Measurements from ENCODE around the gene TRPM3. TPM values are rescaled to one million over a fixed set of nuclear protein-coding genes. Genes with fewer than 3 reads are reported as not detected.

The TRPM3 gene
- total and polyA plus RNA-seq, 2 of the 13 experiments (the other 11 are each of a cell fraction or from before 2014, with no cell fraction given): not detected

DNA sequence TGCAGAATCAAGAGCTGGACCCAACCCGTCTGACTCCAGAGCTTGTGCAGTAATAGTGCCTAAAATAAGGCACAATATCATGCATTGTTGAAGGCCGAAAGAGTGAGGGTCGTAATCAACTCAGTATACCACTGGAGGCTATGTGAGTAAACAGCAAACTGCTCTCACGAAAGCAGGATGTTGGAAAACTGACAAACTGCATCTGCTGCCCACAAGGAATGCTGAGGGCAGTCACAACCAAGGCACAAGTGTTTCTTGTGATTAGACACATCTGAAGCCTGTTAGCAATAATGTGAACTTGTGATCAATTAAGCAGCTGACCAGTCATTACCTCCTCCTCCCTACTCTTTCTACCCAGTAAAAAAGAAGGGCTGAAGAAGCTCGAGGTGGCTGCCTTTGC, 48.8 kb downstream of the TRPM3 start:
- Histone ChIP-seq H3K4me3 (replicated peaks in 1 of 3; ENCODE audit: insufficient read depth in 1 of 3, low read depth in 2 of 3, low read length in 3 of 3) (no peak overlapping the region), H3K79me2 (ENCODE audit: insufficient read depth, low read length) (no peaks in the 10 kb centered on the region), H3K36me3 (replicated peaks in 1 of 2; ENCODE audit: control insufficient read depth in 1 of 2, insufficient read depth in 2 of 2, low read length in 2 of 2) (no peaks in the 10 kb centered on the region), H4K20me1 (ENCODE audit: insufficient read depth, low read length) (no peaks in the 10 kb centered on the region), H3K4me2 (ENCODE audit: low read depth, low read length) (no peak overlapping the region), H3K9ac (ENCODE audit: insufficient read depth, low read depth, low read length) (no peak overlapping the region), H3K4me1 (ENCODE audit: insufficient read depth, low read length) (no peaks in the 10 kb centered on the region), H3K9me3 (ENCODE audit: low read length) (no peaks in the 10 kb centered on the region), H3K27ac (ENCODE audit: extremely low read length, insufficient read depth, low read length) (no peak overlapping the region), H3K27me3 (ENCODE audit: control insufficient read depth in 1 of 2, insufficient read depth in 2 of 2, low read length in 2 of 2) (no peaks in the 10 kb centered on the region), H2AFZ (ENCODE audit: low read length) (no peak overlapping the region)
- BruUV-seq (replicated peaks): no TSS peak
- no peak for DNase-seq (ENCODE audit: low spot score)
- in situ Hi-C loops (cut with HindIII; ENCODE audit: extremely low pct_ligation_motif_present, low pct_unique_long_range_greater_than_20kb): no loop called here
- ATAC-seq: no peak
- 9% methylated on average over 5 of the region's 5 CpGs for WGBS (ENCODE audit: low lambda C conversion rate)
- intact Hi-C loops (cut with micrococcal nuclease; ENCODE audit: unreplicated experiment): no loop called here
- ChIA-PET POLR2A (no interaction called here), CTCF (ENCODE audit: low intra/inter-chr PET ratio, low total read pairs) (no interaction called here)
- FAIRE-seq: no peak
- no peak for TF ChIP-seq NFIC (IDR thresholded peaks at IDR 0.05; ENCODE audit: low read length)
- TF ChIP-seq, protein P1, sequence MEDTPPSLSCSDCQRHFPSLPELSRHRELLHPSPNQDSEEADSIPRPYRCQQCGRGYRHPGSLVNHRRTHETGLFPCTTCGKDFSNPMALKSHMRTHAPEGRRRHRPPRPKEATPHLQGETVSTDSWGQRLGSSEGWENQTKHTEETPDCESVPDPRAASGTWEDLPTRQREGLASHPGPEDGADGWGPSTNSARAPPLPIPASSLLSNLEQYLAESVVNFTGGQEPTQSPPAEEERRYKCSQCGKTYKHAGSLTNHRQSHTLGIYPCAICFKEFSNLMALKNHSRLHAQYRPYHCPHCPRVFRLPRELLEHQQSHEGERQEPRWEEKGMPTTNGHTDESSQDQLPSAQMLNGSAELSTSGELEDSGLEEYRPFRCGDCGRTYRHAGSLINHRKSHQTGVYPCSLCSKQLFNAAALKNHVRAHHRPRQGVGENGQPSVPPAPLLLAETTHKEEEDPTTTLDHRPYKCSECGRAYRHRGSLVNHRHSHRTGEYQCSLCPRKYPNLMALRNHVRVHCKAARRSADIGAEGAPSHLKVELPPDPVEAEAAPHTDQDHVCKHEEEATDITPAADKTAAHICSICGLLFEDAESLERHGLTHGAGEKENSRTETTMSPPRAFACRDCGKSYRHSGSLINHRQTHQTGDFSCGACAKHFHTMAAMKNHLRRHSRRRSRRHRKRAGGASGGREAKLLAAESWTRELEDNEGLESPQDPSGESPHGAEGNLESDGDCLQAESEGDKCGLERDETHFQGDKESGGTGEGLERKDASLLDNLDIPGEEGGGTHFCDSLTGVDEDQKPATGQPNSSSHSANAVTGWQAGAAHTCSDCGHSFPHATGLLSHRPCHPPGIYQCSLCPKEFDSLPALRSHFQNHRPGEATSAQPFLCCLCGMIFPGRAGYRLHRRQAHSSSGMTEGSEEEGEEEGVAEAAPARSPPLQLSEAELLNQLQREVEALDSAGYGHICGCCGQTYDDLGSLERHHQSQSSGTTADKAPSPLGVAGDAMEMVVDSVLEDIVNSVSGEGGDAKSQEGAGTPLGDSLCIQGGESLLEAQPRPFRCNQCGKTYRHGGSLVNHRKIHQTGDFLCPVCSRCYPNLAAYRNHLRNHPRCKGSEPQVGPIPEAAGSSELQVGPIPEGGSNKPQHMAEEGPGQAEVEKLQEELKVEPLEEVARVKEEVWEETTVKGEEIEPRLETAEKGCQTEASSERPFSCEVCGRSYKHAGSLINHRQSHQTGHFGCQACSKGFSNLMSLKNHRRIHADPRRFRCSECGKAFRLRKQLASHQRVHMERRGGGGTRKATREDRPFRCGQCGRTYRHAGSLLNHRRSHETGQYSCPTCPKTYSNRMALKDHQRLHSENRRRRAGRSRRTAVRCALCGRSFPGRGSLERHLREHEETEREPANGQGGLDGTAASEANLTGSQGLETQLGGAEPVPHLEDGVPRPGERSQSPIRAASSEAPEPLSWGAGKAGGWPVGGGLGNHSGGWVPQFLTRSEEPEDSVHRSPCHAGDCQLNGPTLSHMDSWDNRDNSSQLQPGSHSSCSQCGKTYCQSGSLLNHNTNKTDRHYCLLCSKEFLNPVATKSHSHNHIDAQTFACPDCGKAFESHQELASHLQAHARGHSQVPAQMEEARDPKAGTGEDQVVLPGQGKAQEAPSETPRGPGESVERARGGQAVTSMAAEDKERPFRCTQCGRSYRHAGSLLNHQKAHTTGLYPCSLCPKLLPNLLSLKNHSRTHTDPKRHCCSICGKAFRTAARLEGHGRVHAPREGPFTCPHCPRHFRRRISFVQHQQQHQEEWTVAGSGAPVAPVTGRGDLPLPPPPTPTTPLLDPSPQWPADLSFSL (CRISPR knock-in tag; IDR thresholded peaks at IDR 0.05): no peak
- TF ChIP-seq, protein P2, sequence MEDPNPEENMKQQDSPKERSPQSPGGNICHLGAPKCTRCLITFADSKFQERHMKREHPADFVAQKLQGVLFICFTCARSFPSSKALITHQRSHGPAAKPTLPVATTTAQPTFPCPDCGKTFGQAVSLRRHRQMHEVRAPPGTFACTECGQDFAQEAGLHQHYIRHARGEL (CRISPR knock-in tag; IDR thresholded peaks at IDR 0.05): no peak
- no peak for TF ChIP-seq ZNF768 (CRISPR knock-in tag; IDR thresholded peaks at IDR 0.05)
- no peak for TF ChIP-seq JDP2 (CRISPR knock-in tag; IDR thresholded peaks at IDR 0.05; ENCODE audit: borderline replicate concordance)
- no peak for TF ChIP-seq RBFOX2 (IDR thresholded peaks at IDR 0.05; ENCODE audit: low read depth, low read length)
- TF ChIP-seq HOXA5 (CRISPR knock-in tag; IDR thresholded peaks at IDR 0.05): no peak
- TF ChIP-seq HOXA7 (CRISPR knock-in tag; IDR thresholded peaks at IDR 0.05): no peak
- no peak for TF ChIP-seq ZNF780A (CRISPR knock-in tag; IDR thresholded peaks at IDR 0.05)
- TF ChIP-seq ZFP36 (IDR thresholded peaks at IDR 0.05; ENCODE audit: borderline replicate concordance, low read depth, low read length, partially characterized antibody): no peak
- TF ChIP-seq, protein P3, sequence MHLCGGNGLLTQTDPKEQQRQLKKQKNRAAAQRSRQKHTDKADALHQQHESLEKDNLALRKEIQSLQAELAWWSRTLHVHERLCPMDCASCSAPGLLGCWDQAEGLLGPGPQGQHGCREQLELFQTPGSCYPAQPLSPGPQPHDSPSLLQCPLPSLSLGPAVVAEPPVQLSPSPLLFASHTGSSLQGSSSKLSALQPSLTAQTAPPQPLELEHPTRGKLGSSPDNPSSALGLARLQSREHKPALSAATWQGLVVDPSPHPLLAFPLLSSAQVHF (CRISPR knock-in tag; IDR thresholded peaks at IDR 0.05): no peak
- TF ChIP-seq ZBTB43 (CRISPR knock-in tag; conservative IDR thresholded peaks at IDR 0.05): no peak
- no peak for TF ChIP-seq ZC3H4 (CRISPR knock-in tag; IDR thresholded peaks at IDR 0.05; ENCODE audit: borderline replicate concordance)
- TF ChIP-seq ZSCAN30 (CRISPR knock-in tag; IDR thresholded peaks at IDR 0.05): no peak
- no peak for TF ChIP-seq PCBP2 (optimal IDR thresholded peaks at IDR 0.05; ENCODE audit: low read depth, low read length, poor library complexity, severe bottlenecking)
- TF ChIP-seq TRAFD1 (CRISPR knock-in tag; IDR thresholded peaks at IDR 0.05; ENCODE audit: borderline replicate concordance): no peak

All from HepG2 (cell line).